Measurements from ENCODE around the gene CLTB. TPM values are rescaled to one million over a fixed set of nuclear protein-coding genes. Genes with fewer than 3 reads are reported as not detected.

CLTB gene
- total RNA-seq, 1 donor from 2014 or later, result 71.3 TPM

GRCh38 chr5:176384366-176384930, 31.9 kb downstream of the CLTB start:
- FAIRE-seq (no peak), DNase-seq (ENCODE audit: low spot score in 2 of 2) (no peak)

GRCh38 chr5:176383961-176384360, 32.4 kb downstream of the CLTB start:
- FAIRE-seq, result no peak
- DNase-seq (ENCODE audit: low spot score in 2 of 2), result no peak

- FAIRE-seq, result no peak
Observed at GRCh38 chr5:176383248-176383905, 33.0 kb downstream of the CLTB start.

DNA sequence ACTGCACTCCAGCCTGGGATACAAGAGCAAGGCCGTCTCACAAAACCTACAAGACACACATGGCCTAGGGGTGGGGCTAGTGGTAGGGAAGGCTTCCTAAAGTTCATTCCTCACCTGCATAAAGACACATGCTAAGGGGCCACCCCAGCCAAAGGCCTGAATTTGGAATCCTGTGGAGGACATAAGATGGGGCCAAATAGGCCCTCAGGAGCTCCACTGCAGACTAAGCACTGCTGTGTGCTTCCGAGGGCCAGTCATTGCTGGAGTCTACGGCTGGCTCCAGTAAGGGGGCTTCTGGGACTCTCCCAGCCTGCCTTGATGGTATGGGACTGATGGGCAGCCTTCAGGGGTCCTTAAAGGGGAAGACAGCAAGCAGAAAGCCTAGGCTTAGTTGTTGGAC, 33.6 kb downstream of the CLTB start:
- DNase-seq (ENCODE audit: low spot score in 2 of 2) (no peak), FAIRE-seq (no peak)

More at GRCh38 chr5:176383248-176383905, 33.0 kb downstream of the CLTB start:
- no peak for DNase-seq (ENCODE audit: low spot score in 2 of 2)

DNA sequence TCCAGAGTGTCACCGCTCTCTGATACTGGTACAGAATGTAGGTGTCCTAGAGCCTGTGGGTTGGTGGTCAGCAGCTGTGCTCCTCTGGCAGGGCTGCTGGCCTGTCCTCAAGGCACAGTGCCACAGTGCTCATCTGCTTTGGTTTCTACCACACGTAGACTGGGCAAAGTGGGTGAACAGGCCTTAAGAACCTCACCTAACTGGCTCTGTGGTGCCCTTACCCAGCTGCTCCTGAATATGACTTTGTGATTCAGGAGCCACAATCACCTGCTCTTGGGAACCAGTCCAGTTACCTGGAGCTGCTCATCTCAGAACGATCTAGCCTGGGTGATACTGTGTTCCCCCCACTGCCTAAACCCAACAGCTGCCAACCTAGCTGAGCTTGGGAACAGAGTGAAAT, 34.4 kb downstream of the CLTB start:
- FAIRE-seq, result no peak
- DNase-seq (ENCODE audit: low spot score in 2 of 2), result no peak

DNA sequence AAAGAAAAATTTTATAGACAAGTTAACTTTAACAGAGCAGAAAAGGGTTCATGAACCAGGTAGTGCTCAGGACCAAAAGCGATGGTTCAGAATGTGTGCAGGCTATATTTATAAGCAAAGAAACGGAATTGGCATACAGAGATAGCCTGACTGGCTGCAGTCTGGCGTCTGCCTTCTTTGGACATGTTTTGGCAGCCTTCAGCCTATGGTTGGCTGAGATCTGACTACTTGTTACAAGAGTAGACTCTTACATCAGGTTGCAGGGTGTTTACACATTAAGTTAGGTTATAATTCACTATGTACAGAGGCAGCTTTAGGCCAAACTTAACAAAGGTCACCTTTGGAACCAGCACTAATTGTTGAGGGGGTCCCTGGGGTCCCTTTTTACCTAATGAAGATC, 34.9 kb downstream of the CLTB start:
- FAIRE-seq (no peak), DNase-seq (ENCODE audit: low spot score in 2 of 2) (no peak)

DNA sequence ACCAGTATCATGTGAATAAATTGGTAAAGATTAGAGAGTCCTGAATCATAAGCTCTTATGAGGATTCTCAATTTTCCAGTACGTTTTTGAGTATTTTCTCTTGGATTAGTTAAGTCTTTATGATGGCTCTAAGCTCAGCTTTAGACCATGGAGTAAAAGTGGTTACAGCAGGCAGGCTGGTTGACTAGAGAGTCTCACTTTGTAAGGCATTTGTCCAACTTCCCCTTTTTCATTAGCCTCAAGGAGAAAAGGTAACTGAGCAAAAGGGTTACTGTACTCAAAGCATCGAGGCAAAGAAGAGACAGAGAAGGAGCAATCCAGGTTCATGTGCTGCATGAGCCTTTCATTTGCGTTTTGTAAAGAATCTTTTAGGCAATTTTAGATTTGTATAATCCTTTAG, 36.5 kb downstream of the CLTB start:
- DNase-seq (ENCODE audit: low spot score in 2 of 2), result no peak
- no peak for FAIRE-seq

DNA sequence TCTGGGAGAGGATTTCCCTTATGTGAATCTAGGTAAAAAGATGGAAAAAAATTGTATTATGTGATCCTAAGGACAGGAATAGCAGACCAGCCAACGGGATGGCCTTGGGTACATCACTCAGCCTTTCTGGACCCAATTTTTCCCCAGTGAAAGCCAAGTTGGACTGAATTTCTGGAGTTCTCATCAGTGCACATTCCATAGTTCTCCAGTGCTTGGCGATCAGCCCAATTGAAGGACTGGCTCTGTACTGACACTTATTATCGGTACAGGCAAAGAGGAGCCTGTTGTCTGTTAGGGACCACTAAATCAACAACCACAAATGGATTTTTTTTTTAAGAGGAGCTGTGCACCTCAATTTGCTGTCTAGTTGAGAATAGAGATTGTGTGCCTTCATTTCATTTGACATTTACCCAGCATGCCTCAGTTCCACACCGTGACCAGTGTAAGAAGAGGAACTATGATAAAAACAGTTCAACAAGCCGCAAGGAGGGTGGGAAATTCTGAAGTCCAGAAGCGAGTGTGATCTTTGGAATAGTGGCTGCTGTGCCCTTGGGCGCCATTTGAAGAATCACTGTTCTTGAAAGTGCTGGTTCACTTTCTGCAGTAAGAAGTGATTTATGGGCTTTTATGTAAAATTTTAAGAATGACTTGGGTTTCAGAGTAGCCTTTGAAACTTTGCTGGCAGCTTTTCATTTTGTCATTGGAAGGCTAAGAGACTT, 43.1 kb downstream of the CLTB start:
- FAIRE-seq, result no peak
- no peak for DNase-seq (ENCODE audit: low spot score in 2 of 2)

DNA sequence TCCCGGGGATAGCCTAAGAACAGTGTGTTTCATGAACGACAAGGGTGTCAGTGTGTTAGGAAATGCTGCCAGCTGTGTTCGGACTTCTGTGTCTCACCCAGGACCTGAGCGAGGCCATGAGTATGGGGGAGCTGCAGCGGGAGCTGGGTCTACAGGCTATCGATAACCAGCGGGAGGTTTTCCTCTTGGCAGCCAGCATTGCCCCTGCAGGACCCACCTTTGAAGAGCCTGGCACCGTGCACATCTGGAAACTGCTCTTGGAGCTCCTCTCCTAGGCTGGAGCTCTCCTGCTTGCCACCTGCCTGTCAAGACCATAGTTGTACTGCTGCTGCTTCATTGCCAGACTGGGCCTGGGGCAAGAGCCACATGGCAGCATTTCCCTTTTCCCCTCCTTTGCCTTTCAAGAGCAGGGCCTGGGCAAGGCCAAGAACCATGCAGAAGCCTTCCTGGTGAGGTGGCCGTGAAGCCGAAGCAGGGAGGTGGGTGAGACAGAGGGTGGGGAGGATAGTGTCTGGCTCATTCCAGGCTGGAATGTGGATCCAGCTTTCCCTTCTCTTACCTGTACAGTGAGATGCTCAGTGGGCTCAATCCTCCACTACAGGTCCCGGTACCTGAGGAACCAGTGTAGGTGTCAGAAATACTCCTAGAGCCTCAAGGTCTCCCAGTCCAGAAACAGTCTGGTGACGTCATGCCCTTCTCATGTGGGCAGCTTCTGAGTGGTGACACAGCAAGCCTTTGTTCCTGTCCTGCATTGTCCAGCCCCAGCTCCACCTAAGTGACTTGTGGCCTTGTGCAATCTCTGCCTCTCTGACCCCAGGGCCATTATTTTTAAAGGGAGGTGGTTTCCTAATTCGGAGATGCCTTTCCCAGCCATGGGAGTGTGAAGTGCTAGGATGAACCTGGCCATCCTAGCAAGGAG, 44.5 kb downstream of the CLTB start:
- no peak for DNase-seq (ENCODE audit: low spot score in 2 of 2)
- no peak for FAIRE-seq

GRCh38 chr5:176369934-176370711, 46.2 kb downstream of the CLTB start:
- DNase-seq (ENCODE audit: low spot score in 2 of 2), result no peak
- no peak for FAIRE-seq

- FAIRE-seq, result no peak
- DNase-seq (ENCODE audit: low spot score in 2 of 2), result no peak
Observed at GRCh38 chr5:176368726-176369125, 47.6 kb downstream of the CLTB start.

- FAIRE-seq, result no peak
Observed at GRCh38 chr5:176366232-176366894, 50.0 kb downstream of the CLTB start.

GRCh38 chr5:176365351-176366231, 50.7 kb downstream of the CLTB start, which contains the start of gene ARL10:
TSS of gene ARL10 (plus strand) at chr5:176365487. CDS start at chr5:176365564, 77 bp downstream.
- FAIRE-seq, result no peak
- DNase-seq (ENCODE audit: low spot score in 2 of 2), result peak; percentile 65 to 72

More at GRCh38 chr5:176366232-176366894, 50.0 kb downstream of the CLTB start:
- no peak for DNase-seq (ENCODE audit: low spot score in 2 of 2)

GRCh38 chr5:176364765-176365350, 51.5 kb downstream of the CLTB start:
- no peak for FAIRE-seq

GRCh38 chr5:176362233-176362490, 54.2 kb downstream of the CLTB start:
- FAIRE-seq, result no peak
- DNase-seq (ENCODE audit: low spot score in 2 of 2), result no peak

More at GRCh38 chr5:176364765-176365350, 51.5 kb downstream of the CLTB start:
- no peak for DNase-seq (ENCODE audit: low spot score in 2 of 2)

DNA sequence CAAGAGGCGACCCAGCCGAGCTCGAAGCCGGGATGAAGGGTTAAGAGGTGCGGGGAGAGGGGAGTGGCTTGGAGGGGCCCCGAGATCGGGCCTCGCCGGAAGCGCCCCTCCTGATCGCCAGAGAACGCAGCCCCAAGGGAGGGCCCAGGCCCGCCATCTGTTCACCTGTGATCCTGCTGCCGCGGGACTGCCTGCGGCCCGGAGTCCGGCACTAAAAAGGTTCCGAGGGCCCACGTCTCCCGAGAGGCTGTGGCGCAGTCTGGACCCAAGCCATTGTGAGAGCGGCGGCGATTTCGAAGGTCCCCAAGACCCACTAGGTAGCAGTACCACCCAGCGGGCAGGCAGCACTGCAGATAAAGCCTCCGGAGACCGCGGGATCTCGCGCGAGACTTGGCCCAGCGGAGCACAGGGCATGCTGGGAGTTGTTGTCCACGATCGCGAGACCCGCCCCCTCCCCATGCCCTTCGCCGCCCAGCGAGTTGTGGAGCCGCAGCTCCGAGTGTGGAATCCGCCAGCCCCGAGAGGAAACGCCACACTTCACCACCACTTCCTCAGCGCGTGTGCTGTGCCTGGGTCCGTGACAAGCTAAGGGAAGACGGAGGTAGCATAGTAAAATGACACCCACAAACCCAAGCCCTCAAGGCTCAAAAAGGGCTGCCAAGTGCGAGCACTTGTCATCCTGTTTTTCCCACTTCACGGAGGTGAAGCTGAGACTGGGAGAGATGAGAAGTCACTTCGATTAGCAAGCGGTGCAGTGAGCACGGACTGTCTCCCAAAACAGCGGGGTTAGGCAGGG, 54.7 kb downstream of the CLTB start, which contains the start of gene KIAA1191:
KIAA1191 (minus strand) TSS at position 328 of the 796 bp plus-strand sequence. CDS start 2,256 bp downstream, outside the sequence.
- DNase-seq (ENCODE audit: low spot score in 2 of 2), result peak; percentile 80 to 90
- no peak for FAIRE-seq

DNA sequence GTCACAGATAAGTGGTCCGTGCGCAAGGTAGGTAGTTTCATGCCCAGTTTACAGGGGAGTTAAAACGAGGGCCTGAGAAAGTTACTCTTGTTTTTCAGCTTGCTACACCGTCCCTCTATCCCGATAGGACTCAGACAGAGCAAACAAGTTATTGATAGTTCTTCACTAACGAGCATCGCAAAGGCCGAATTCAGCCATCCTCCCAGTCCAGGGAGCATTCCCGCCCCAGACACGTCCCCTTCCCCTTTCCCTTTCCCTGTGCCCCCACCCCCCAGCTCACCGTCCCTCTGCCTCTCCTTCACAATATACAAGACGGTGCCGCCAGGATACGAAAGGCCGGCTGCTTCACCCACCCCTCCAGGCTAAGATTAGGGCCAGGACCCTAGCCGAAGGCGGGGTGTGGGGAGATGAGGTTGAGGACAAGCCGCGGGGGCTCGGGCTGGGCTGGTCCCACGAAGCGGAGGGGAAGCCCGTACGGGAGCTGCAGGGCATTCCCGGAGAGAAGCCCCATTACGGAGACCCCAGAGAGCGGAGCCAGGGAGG, 55.4 kb downstream of the CLTB start:
- no peak for FAIRE-seq
- DNase-seq (ENCODE audit: low spot score in 2 of 2), result no peak

Measured in frontal cortex (tissue), 4 donors.